ENCODE measurements around the gene OR10D3.

DNA sequence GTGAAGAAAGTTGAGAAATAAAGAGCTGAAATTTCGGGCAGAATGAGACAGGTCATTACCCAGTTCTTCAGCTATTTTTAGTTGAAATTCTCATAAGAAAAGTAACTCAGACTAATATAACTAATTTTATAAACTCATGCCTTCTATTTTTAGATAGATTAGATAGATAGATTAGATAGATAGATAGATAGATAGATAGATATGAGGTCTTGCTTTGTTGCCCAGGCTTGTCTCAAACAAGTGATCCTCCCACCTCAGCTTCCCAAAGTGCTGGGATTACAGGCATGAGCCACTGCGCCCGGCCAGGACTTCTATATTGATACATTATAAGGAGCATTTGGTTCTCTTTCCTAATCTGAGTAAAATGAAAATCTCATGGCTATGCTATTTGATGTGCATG lies 30.9 kb downstream of the OR10D3 start:
- TF ChIP-seq EZH2 (IDR thresholded peaks at IDR 0.05; ENCODE audit: low read depth, low read length, severe bottlenecking): no peak
- TF ChIP-seq, protein P1, sequence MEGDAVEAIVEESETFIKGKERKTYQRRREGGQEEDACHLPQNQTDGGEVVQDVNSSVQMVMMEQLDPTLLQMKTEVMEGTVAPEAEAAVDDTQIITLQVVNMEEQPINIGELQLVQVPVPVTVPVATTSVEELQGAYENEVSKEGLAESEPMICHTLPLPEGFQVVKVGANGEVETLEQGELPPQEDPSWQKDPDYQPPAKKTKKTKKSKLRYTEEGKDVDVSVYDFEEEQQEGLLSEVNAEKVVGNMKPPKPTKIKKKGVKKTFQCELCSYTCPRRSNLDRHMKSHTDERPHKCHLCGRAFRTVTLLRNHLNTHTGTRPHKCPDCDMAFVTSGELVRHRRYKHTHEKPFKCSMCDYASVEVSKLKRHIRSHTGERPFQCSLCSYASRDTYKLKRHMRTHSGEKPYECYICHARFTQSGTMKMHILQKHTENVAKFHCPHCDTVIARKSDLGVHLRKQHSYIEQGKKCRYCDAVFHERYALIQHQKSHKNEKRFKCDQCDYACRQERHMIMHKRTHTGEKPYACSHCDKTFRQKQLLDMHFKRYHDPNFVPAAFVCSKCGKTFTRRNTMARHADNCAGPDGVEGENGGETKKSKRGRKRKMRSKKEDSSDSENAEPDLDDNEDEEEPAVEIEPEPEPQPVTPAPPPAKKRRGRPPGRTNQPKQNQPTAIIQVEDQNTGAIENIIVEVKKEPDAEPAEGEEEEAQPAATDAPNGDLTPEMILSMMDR (IDR thresholded peaks at IDR 0.05; ENCODE audit: control extremely low read depth in 1 of 3, insufficient read depth in 1 of 3, low read depth in 1 of 3, low read length in 3 of 3): no peak
- TF ChIP-seq CHD1 (IDR thresholded peaks at IDR 0.05; ENCODE audit: low read depth, low read length): no peak
- TF ChIP-seq MAFK (IDR thresholded peaks at IDR 0.05; ENCODE audit: low read depth, low read length): no peak
- TF ChIP-seq EP300 (IDR thresholded peaks at IDR 0.05; ENCODE audit: borderline replicate concordance in 1 of 2, low read depth in 2 of 2, low read length in 2 of 2): no peak
- no peak for TF ChIP-seq EGR1 (IDR thresholded peaks at IDR 0.05; ENCODE audit: borderline replicate concordance, low read depth, low read length)
- TF ChIP-seq, protein P2, sequence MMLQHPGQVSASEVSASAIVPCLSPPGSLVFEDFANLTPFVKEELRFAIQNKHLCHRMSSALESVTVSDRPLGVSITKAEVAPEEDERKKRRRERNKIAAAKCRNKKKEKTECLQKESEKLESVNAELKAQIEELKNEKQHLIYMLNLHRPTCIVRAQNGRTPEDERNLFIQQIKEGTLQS (IDR thresholded peaks at IDR 0.05; ENCODE audit: insufficient read depth, low read depth, low read length): no peak
- TF ChIP-seq, protein P3, sequence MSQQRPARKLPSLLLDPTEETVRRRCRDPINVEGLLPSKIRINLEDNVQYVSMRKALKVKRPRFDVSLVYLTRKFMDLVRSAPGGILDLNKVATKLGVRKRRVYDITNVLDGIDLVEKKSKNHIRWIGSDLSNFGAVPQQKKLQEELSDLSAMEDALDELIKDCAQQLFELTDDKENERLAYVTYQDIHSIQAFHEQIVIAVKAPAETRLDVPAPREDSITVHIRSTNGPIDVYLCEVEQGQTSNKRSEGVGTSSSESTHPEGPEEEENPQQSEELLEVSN (IDR thresholded peaks at IDR 0.05): no peak
